Left ventricle myocardium inferior (tissue), 1 donor: ENCODE data around the gene CLEC2A. TPM values are rescaled to one million over a fixed set of nuclear protein-coding genes. Genes with fewer than 3 reads are reported as not detected.

Source experiments
- DNase-seq: peaks from one replicate; pipeline ENCODE4 v3.0.0-alpha.2; 2020
- H3K27ac ChIP-seq: fragments of 200-600 bp; replicated peaks from 2 replicates; pipeline ENCODE4 v1.8.0; 2021
- H3K27me3 ChIP-seq: fragments of 200-600 bp; 2 replicates; pipeline ENCODE4 v1.8.0; 2021; ENCODE audit warnings: low read depth
- H3K36me3 ChIP-seq: fragments of 200-600 bp; 2 replicates; pipeline ENCODE4 v1.8.0; 2021
- H3K4me1 ChIP-seq: fragments of 200-600 bp; 2 replicates; pipeline ENCODE4 v1.8.0; 2021
- H3K4me3 ChIP-seq: fragments of 200-600 bp; 2 replicates; pipeline ENCODE4 v1.8.0; 2021; ENCODE audit warnings: mild to moderate bottlenecking, moderate library complexity
- H3K9me3 ChIP-seq: fragments of 200-600 bp; replicated peaks from 2 replicates; pipeline ENCODE4 v1.8.0; 2021
- intact Hi-C: fragments of 100-400 bp; cut with micrococcal nuclease; formaldehyde crosslinking; loops from one replicate; pipeline ENCODE4 v1.11.0; 2022
- total RNA-seq: library from RNA; stranded (reverse); fragmentation: NEBNext Ultra II Directional; extraction: Animal tissue kit (Norgen Biotek cat#: 25700); gene quantifications from one replicate; pipeline ENCODE4 v1.2.1, GENCODE V29; 2021
- TF ChIP-seq, protein P1 (sequence below): fragments of 200-600 bp; IDR thresholded peaks from 2 replicates; pipeline ENCODE4 v1.8.0; 2021; ENCODE audit warnings: antibody characterized with exemption, mild to moderate bottlenecking, borderline replicate concordance
- donor health status: DM: no; HTN: yes; CAD: no; lungs with severe emphysema.

Gene CLEC2A
- total RNA-seq, 1 donor from 2014 or later: not detected

DNA sequence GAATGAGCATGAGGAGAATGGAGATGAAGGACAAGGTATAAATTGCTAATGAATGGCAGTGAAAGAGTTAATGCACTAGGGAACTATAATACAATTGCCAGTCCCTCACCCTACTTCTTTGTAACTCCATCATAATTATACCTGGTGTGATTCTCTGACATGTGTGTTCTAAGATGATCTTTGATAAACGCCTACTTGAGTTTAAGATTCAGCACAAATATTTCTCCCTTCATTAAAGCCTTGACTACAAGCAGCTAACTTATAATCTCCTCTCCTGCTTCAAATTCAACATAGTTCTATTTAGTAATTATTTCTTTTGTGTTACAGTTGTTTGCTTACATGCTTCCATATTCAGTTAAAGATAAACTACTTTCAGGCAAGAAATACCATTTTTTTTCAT, 9.7 kb upstream of the CLEC2A start:
- no peaks in the 10 kb centered on the region for H3K9me3 ChIP-seq
- TF ChIP-seq, protein P1, sequence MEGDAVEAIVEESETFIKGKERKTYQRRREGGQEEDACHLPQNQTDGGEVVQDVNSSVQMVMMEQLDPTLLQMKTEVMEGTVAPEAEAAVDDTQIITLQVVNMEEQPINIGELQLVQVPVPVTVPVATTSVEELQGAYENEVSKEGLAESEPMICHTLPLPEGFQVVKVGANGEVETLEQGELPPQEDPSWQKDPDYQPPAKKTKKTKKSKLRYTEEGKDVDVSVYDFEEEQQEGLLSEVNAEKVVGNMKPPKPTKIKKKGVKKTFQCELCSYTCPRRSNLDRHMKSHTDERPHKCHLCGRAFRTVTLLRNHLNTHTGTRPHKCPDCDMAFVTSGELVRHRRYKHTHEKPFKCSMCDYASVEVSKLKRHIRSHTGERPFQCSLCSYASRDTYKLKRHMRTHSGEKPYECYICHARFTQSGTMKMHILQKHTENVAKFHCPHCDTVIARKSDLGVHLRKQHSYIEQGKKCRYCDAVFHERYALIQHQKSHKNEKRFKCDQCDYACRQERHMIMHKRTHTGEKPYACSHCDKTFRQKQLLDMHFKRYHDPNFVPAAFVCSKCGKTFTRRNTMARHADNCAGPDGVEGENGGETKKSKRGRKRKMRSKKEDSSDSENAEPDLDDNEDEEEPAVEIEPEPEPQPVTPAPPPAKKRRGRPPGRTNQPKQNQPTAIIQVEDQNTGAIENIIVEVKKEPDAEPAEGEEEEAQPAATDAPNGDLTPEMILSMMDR: no peak
- no peak for DNase-seq

DNA sequence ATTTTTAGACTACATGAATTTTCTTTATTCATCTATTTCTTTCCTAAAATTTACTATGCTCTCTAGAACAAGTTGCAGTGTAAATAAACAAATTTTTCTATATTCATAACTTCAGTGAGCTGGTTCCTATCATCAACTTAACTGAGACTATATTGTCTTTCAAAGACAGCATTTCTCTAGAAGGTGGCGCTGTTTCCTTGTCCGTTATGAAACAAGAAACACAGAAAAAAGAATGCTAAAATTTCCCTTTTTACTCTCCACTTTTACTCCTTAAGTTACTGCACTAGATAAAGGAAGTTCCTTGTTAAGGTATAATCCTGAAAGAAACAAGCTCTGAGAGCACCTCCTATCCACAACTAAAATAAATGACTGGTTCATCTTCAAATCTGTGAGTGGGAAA, 8.2 kb upstream of the CLEC2A start:
- TF ChIP-seq, protein P1: no peak
- H3K27me3 ChIP-seq: peaks cover 14% of the 10 kb centered on the region
- H3K27ac ChIP-seq: no peak overlapping the region
- H3K9me3 ChIP-seq: no peaks in the 10 kb centered on the region
- DNase-seq: no peak
- no peaks in the 10 kb centered on the region for H3K36me3 ChIP-seq
- H3K4me3 ChIP-seq: no peak overlapping the region
- H3K4me1 ChIP-seq: no peaks in the 10 kb centered on the region
- intact Hi-C loops: no loop called here

More for the DNA sequence above, 9.7 kb upstream of the CLEC2A start:
- Histone ChIP-seq H3K4me3 (no peak overlapping the region), H3K4me1 (no peaks in the 10 kb centered on the region), H3K36me3 (no peaks in the 10 kb centered on the region), H3K27ac (no peak overlapping the region), H3K27me3 (peaks cover 14% of the 10 kb centered on the region)
- intact Hi-C loops: no loop called here

DNA sequence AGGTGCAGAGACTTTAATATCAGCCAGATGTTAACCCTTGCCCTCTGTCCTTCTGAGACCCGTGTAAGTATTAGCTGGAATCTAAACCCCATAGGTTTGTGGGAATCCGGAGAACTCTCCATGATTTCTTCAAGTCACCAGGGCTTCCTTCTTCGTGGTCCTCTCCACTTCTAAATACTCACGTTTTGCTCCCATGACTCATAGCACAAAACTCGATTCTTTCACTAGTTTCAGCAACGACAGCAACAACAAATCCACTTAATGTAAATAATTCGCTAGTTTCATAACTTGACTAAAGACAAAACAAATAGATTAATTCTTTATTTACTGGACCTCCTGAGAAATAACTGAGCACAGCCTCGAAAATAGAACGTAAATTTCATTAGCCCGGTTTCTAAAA, 4.4 kb upstream of the CLEC2A start:
- no peaks in the 10 kb centered on the region for H3K4me1 ChIP-seq
- no peaks in the 10 kb centered on the region for H3K36me3 ChIP-seq
- H3K27ac ChIP-seq: no peak overlapping the region
- intact Hi-C loops: no loop called here
- peaks cover 5% of the 10 kb centered on the region for H3K27me3 ChIP-seq
- H3K9me3 ChIP-seq: no peaks in the 10 kb centered on the region
- TF ChIP-seq, protein P1: no peak
- no peak for DNase-seq
- no peak overlapping the region for H3K4me3 ChIP-seq

DNA sequence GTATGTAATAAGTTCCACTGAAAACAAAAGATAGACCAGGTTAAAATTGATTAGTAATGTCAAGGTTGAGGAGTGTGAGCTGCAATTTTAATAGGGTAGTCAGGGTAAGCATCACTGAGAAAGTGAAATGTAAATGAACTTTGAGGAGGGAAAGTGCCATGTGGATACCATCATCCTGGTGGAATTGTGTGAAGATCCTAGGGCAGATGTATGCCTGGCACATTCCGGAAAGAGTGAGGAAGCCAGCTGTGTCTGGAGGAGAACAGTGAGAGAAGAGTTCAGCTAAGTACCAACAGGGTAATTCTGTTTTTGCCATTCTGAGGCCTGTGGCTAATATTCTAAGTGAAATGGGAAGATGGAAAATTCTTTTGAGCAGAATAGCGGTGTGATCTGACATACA, 2.9 kb upstream of the CLEC2A start:
- H3K4me1 ChIP-seq: no peaks in the 10 kb centered on the region
- H3K9me3 ChIP-seq: no peaks in the 10 kb centered on the region
- TF ChIP-seq, protein P1: no peak
- intact Hi-C loops: no loop called here
- no peaks in the 10 kb centered on the region for H3K36me3 ChIP-seq
- no peak overlapping the region for H3K4me3 ChIP-seq
- H3K27ac ChIP-seq: no peak overlapping the region
- H3K27me3 ChIP-seq: peaks cover 5% of the 10 kb centered on the region
- no peak for DNase-seq

DNA sequence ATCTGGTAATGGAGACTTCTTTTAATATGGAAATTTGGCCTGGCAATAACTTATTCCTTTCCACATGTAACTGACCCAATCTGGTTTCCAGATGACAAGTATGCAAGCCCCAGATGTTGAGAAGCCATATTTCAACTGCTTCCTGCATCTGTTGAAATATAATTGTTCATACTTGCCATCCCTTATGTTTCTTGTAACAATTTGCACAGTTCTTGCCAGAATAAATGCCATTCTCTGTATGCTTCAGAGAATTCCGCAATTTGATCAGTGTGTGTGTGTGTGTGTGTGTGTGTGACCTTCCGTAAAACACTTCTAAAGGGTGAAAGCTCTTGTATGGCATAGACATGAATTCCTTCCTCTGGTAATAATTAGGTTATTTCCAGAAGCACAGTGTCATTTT, 1.8 kb upstream of the CLEC2A start:
- TF ChIP-seq, protein P1: no peak

DNA sequence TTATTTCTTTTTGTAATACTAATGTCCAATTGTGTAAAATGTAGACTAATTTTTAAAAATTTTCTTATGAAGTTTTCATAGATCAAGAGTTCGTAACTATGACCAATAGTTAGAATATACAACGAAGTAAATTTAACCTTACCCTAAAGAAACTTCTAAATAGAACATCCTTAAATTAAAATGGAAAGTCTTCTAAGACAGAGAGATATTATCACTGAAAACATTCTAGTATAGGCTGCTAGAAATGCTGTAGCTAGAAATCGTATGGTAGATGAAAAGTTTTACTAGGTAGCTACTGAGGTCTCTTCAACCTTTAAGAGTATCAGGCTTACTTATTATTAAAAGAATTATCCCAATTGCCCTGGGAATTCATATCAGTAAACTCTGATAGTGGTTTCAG, 925 bp downstream of the CLEC2A start:
- intact Hi-C loops: no loop called here
- no peak overlapping the region for H3K27ac ChIP-seq
- no peaks in the 10 kb centered on the region for H3K36me3 ChIP-seq
- no peak for DNase-seq
- H3K4me3 ChIP-seq: no peak overlapping the region
- no peaks in the 10 kb centered on the region for H3K9me3 ChIP-seq
- no peaks in the 10 kb centered on the region for H3K4me1 ChIP-seq
- TF ChIP-seq, protein P1: no peak
- H3K27me3 ChIP-seq: no peaks in the 10 kb centered on the region

More for the DNA sequence above, 1.8 kb upstream of the CLEC2A start:
- Histone ChIP-seq H3K36me3 (no peaks in the 10 kb centered on the region), H3K4me1 (no peaks in the 10 kb centered on the region), H3K27ac (no peak overlapping the region), H3K9me3 (no peaks in the 10 kb centered on the region), H3K27me3 (peaks cover 1% of the 10 kb centered on the region), H3K4me3 (no peak overlapping the region)
- no peak for DNase-seq
- intact Hi-C loops: no loop called here
